Measurements from ENCODE around the gene PRC1. TPM values are rescaled to one million over a fixed set of nuclear protein-coding genes. Genes with fewer than 3 reads are reported as not detected.

Gene PRC1
- total RNA-seq, 1 donor from 2014 or later: 161 TPM

GRCh38 chr15:91001209-91001608 is 6.9 kb upstream of the PRC1 start:
- no peak for DNase-seq (ENCODE audit: low read depth, low spot score)
- Mint-ChIP-seq H3K27me3 (ENCODE audit: low read depth) (no peaks in the 10 kb centered on the region), H3K9me3 (no peaks in the 10 kb centered on the region), H3K36me3 (ENCODE audit: low read depth) (peaks cover 19% of the 10 kb centered on the region), H3K4me3 (no peak overlapping the region), H3K4me1 (no peaks in the 10 kb centered on the region), H3K27ac (ENCODE audit: unreplicated experiment) (no peak overlapping the region)
- TF ChIP-seq, protein P1, sequence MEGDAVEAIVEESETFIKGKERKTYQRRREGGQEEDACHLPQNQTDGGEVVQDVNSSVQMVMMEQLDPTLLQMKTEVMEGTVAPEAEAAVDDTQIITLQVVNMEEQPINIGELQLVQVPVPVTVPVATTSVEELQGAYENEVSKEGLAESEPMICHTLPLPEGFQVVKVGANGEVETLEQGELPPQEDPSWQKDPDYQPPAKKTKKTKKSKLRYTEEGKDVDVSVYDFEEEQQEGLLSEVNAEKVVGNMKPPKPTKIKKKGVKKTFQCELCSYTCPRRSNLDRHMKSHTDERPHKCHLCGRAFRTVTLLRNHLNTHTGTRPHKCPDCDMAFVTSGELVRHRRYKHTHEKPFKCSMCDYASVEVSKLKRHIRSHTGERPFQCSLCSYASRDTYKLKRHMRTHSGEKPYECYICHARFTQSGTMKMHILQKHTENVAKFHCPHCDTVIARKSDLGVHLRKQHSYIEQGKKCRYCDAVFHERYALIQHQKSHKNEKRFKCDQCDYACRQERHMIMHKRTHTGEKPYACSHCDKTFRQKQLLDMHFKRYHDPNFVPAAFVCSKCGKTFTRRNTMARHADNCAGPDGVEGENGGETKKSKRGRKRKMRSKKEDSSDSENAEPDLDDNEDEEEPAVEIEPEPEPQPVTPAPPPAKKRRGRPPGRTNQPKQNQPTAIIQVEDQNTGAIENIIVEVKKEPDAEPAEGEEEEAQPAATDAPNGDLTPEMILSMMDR (conservative IDR thresholded peaks at IDR 0.05): no peak

DNA sequence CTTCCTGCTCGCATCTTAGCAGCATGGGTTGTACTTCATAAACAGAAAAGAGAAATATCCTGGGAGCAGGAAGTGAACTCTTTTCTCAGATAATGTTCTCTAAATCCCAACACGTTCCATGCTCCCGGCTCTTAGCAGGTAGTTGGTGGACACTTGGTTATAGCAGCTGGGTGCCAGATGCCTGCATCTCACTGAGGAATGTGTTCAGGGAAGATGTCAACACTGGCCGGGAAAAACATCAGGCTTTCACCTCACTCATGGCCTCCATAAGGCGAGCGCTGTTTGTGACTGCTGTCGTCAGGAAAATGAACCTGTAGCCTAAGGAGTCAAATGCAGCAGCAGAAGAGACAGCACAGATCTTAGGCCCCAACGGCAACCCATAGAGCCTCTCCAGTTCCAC is 4.4 kb upstream of the PRC1 start:
- Mint-ChIP-seq H3K27ac (ENCODE audit: unreplicated experiment) (no peak overlapping the region), H3K9me3 (no peaks in the 10 kb centered on the region), H3K36me3 (ENCODE audit: low read depth) (peaks cover 22% of the 10 kb centered on the region), H3K4me3 (no peak overlapping the region), H3K4me1 (peaks cover 13% of the 10 kb centered on the region), H3K27me3 (ENCODE audit: low read depth) (peaks cover 2% of the 10 kb centered on the region)
- TF ChIP-seq, protein P1 (conservative IDR thresholded peaks at IDR 0.05): no peak
- no peak for DNase-seq (ENCODE audit: low read depth, low spot score)

GRCh38 chr15:90994059-90994416 is 297 bp downstream of the PRC1 start:
- Mint-ChIP-seq H3K4me3 (peak overlapping the region; percentile 100), H3K36me3 (ENCODE audit: low read depth) (peaks cover 7% of the 10 kb centered on the region), H3K27ac (ENCODE audit: unreplicated experiment) (peak overlapping the region; percentile 100), H3K4me1 (peaks cover 36% of the 10 kb centered on the region), H3K27me3 (ENCODE audit: low read depth) (peaks cover 2% of the 10 kb centered on the region), H3K9me3 (no peaks in the 10 kb centered on the region)
- DNase-seq (ENCODE audit: low read depth, low spot score): peak; percentile 13
- TF ChIP-seq, protein P1 (conservative IDR thresholded peaks at IDR 0.05): no peak

DNA sequence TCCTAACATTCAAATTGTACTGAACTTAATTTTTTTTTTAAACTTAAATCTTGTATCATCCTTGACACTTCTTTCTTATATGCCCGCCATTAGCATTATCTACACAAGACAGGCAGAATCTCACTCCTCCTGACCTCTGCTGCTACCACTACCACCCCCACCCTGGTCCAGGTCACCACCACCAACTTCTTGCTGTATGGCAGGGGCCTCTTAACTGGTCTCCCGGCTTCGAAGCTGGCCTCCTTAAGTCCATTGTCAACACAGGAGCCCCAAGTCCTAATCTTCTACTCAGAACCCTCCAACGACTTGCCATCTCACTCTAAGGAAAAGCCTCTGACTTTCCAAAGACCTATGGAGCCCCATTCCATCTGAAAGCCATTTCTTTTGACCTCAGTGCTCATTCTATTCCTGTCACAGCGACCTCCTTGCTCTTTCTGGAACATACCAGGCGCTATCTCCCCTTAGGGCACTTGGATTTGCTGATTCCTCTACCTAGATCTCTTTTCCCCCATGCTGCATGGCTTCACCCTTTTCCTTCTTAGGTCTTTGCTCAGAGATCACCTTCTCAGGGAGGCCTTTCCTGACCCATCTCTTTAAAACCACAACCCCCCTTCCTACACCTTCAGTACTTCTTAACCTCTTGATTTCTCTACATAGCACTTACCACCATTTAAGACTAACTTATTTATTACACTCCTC is 2.6 kb downstream of the PRC1 start:
- TF ChIP-seq, protein P1 (conservative IDR thresholded peaks at IDR 0.05): no peak
- Mint-ChIP-seq H3K4me1 (peaks cover 52% of the 10 kb centered on the region), H3K9me3 (no peaks in the 10 kb centered on the region), H3K4me3 (peak overlapping the region; percentile 74), H3K27ac (ENCODE audit: unreplicated experiment) (no peak overlapping the region), H3K27me3 (ENCODE audit: low read depth) (peaks cover 2% of the 10 kb centered on the region), H3K36me3 (ENCODE audit: low read depth) (peaks cover 3% of the 10 kb centered on the region)
- DNase-seq (ENCODE audit: low read depth, low spot score): no peak

DNA sequence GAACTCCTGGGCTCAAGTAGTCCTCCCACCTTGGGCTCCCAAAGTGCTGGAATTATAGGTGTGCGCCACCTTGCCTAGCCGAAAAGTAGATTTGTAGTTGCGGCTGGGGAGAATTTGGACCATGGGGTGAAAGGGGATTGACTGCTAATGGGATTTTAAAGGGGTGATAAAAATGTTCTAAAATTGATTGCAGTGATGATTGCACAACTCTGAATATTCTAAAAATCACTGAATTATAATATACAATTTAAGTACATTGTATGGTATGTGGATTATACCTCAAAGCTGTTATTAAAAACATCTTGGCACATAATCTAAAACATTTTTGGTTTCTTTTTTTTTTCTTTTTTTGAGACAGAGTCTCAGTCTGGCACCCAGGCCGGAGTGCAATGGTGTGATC is 3.9 kb downstream of the PRC1 start:
- TF ChIP-seq, protein P1 (conservative IDR thresholded peaks at IDR 0.05): no peak
- H3K36me3 Mint-ChIP-seq (ENCODE audit: low read depth): peaks cover 3% of the 10 kb centered on the region
- no peaks in the 10 kb centered on the region for H3K9me3 Mint-ChIP-seq
- peaks cover 2% of the 10 kb centered on the region for H3K27me3 Mint-ChIP-seq (ENCODE audit: low read depth)
- H3K27ac Mint-ChIP-seq (ENCODE audit: unreplicated experiment): no peak overlapping the region
- H3K4me3 Mint-ChIP-seq: peak overlapping the region; percentile 76
- H3K4me1 Mint-ChIP-seq: peaks cover 50% of the 10 kb centered on the region
- no peak for DNase-seq (ENCODE audit: low read depth, low spot score)

Measured in neural crest cell (in vitro differentiated cells).